ENCODE results near the gene MIGA1.
"Not testable (repeated sequence)": the region's sequence is repeated elsewhere in the genome, so short reads cannot be mapped to it uniquely, and the experiment has no call there.

The MIGA1 gene

DNA sequence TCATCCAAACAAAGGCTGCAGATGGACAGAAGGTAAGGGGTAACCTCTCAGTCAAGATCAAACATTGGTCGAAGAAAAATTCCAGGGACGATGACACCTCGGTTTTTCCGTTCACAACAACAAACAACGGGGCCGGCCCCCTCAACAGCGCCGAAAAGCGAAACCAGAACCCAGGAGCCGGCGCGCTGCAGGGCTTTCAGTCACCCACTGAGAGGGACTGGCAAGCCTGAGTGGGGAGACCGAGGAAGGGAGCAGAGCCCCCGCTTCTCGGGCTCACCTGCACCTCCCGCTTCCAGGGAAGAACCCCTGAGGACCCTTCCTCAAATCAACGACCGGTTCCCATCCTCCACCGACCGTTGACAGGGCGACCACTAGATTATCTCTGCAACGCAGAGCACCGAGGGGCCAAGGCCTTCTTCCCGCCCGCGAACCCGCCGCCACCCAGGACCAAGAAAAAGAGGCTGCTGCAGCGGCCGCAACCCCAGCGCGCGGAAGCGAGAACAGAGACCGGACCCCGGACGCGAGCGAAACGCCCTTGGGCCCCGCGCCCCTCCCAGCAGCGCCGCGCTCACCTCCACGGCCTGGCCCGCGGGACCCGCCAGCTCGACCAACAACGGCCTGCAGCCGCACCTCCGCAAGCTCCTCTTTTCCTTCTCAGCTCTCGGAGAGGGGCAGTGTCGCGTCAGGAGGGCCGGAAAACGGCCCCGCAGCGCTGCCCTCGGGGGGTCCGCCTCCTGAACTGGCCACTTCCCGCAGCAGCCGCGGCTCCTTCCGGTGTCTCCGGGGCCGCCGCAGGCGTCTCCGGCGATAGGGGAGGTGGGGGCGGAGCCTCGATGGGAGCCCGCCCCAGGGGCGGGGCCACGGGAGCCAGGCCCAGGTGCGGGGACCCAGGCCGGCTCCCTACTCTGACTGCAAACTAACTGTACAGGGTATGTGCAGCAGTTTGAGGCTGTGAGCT, 20.1 kb upstream of the MIGA1 start, which contains the start of gene USP33:
Gene USP33 (minus strand): TSS at position 782 of the 958 bp plus-strand sequence. CDS start 18,155 bp downstream, outside the sequence.
- TF ChIP-seq POLR2AphosphoS5 (IDR thresholded peaks at IDR 0.05; ENCODE audit: low read depth, low read length) (peak; percentile 51; the same call in 1 of the 2 replicates), POLR2A (IDR thresholded peaks at IDR 0.05; ENCODE audit: low read depth, low read length) (peak; percentile 55; the same call in 1 of the 2 replicates), TAF1 (IDR thresholded peaks at IDR 0.05; ENCODE audit: borderline replicate concordance, low read depth, low read length) (0 out of 2 replicates have a peak, but pooled peaks have one; percentile 8)
- FAIRE-seq (peak; percentile 93), DNase-seq (ENCODE audit: insufficient read length) (peak; percentile 73)

DNA sequence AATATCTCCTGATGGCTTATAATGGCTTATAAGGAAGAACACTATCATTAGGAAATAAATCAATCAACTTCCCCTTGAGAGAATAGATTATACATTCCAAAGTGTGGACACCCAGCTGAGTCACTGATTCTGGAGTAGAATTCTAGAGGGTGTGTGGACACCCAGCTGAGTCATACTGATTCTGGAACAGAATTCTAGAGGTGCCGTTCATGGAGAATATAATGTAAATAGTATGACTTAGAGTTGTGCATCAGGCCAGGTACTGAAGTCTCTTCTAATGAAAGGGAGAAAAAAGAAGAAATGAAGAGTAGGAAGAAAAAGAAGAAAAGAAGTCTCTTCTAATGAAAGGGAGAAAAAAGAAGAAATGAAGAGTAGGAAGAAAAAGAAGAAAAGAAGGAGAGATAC, 17.4 kb upstream of the MIGA1 start:
- DNase-seq (ENCODE audit: insufficient read length) (no peak), FAIRE-seq (no peak)

DNA sequence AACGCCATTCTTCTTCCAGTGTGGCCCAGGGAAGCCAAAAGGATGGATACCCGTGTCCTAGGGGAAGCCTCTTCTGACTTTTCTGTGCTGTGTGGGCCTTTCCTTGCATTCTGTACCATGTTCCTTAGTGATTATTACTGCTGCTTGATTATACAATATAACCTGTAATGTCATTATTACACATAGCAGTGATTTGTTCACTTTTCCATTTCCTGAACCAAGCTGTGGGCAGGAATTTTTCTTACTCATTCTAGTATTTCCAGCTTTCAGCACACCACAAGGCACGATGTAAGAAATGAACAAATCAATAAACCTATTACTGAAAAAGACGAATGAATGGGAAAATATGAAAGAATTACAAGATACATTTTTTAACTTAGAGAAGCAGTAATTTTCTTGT, 11.4 kb upstream of the MIGA1 start:
- TF ChIP-seq POLR2AphosphoS5 (IDR thresholded peaks at IDR 0.05; ENCODE audit: low read depth, low read length) (no peak), POLR2A (IDR thresholded peaks at IDR 0.05; ENCODE audit: low read depth, low read length) (no peak), TAF1 (IDR thresholded peaks at IDR 0.05; ENCODE audit: borderline replicate concordance, low read depth, low read length) (no peak)
- FAIRE-seq (no peak), DNase-seq (ENCODE audit: insufficient read length) (no peak)

More for the DNA sequence above, 17.4 kb upstream of the MIGA1 start:
- TF ChIP-seq POLR2A (IDR thresholded peaks at IDR 0.05; ENCODE audit: low read depth, low read length) = no peak
- TF ChIP-seq POLR2AphosphoS5 (IDR thresholded peaks at IDR 0.05; ENCODE audit: low read depth, low read length) = no peak
- no peak for TF ChIP-seq TAF1 (IDR thresholded peaks at IDR 0.05; ENCODE audit: borderline replicate concordance, low read depth, low read length)

GRCh38 chr1:77776007-77776700, 3.3 kb upstream of the MIGA1 start:
- DNase-seq (ENCODE audit: insufficient read length) = no peak
- TF ChIP-seq POLR2AphosphoS5 (IDR thresholded peaks at IDR 0.05; ENCODE audit: low read depth, low read length) = no peak
- no peak for TF ChIP-seq TAF1 (IDR thresholded peaks at IDR 0.05; ENCODE audit: borderline replicate concordance, low read depth, low read length)
- no peak for TF ChIP-seq POLR2A (IDR thresholded peaks at IDR 0.05; ENCODE audit: low read depth, low read length)
- FAIRE-seq = no peak

- no peak for DNase-seq (ENCODE audit: insufficient read length)
- FAIRE-seq = peak; percentile 54
- TF ChIP-seq TAF1 (IDR thresholded peaks at IDR 0.05; ENCODE audit: borderline replicate concordance, low read depth, low read length) = no peak
- TF ChIP-seq POLR2A (IDR thresholded peaks at IDR 0.05; ENCODE audit: low read depth, low read length) = no peak
- TF ChIP-seq POLR2AphosphoS5 (IDR thresholded peaks at IDR 0.05; ENCODE audit: low read depth, low read length) = no peak
Measured at GRCh38 chr1:77781683-77782082, 2.2 kb downstream of the MIGA1 start.

DNA sequence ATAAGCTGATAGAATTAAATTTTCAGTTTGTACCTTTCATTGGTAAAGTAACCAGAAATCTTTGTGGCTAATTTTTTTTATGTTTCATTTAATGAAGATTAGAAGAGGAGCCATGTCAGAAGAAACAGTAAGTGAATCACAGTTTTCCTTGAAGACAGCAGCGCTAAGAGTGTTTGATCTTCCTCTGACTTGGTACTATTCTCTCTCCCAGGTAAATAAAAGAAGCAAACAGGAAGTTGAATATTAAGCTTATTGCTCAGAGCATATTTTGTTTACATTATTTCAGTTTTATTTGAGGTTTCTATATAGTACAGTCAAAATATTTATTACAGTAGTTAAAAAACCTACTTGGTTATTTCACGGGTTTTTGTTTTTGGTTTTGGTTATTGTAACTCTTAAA, 3.7 kb downstream of the MIGA1 start:
- no peak for DNase-seq (ENCODE audit: insufficient read length)
- FAIRE-seq = no peak
- TF ChIP-seq POLR2AphosphoS5 (IDR thresholded peaks at IDR 0.05; ENCODE audit: low read depth, low read length) (no peak), TAF1 (IDR thresholded peaks at IDR 0.05; ENCODE audit: borderline replicate concordance, low read depth, low read length) (no peak), POLR2A (IDR thresholded peaks at IDR 0.05; ENCODE audit: low read depth, low read length) (no peak)

- DNase-seq (ENCODE audit: insufficient read length) = not testable (repeated sequence)
Measured at GRCh38 chr1:77786093-77786741, 6.8 kb downstream of the MIGA1 start.

GRCh38 chr1:77794550-77794949, 15.1 kb downstream of the MIGA1 start:
- no peak for FAIRE-seq
- DNase-seq (ENCODE audit: insufficient read length) = no peak

More at GRCh38 chr1:77786093-77786741, 6.8 kb downstream of the MIGA1 start:
- not testable (repeated sequence) for FAIRE-seq

GRCh38 chr1:77796695-77797405, 17.4 kb downstream of the MIGA1 start:
- DNase-seq (ENCODE audit: insufficient read length) (no peak), FAIRE-seq (no peak)
- TF ChIP-seq TAF1 (IDR thresholded peaks at IDR 0.05; ENCODE audit: borderline replicate concordance, low read depth, low read length) = no peak
- no peak for TF ChIP-seq POLR2A (IDR thresholded peaks at IDR 0.05; ENCODE audit: low read depth, low read length)
- TF ChIP-seq POLR2AphosphoS5 (IDR thresholded peaks at IDR 0.05; ENCODE audit: low read depth, low read length) = no peak

More at GRCh38 chr1:77794550-77794949, 15.1 kb downstream of the MIGA1 start:
- no peak for TF ChIP-seq POLR2AphosphoS5 (IDR thresholded peaks at IDR 0.05; ENCODE audit: low read depth, low read length)
- TF ChIP-seq POLR2A (IDR thresholded peaks at IDR 0.05; ENCODE audit: low read depth, low read length) = no peak
- TF ChIP-seq TAF1 (IDR thresholded peaks at IDR 0.05; ENCODE audit: borderline replicate concordance, low read depth, low read length) = no peak

GRCh38 chr1:77797991-77798390, 18.5 kb downstream of the MIGA1 start:
- DNase-seq (ENCODE audit: insufficient read length) (no peak), FAIRE-seq (no peak)

More at GRCh38 chr1:77797991-77798390, 18.5 kb downstream of the MIGA1 start:
- no peak for TF ChIP-seq POLR2AphosphoS5 (IDR thresholded peaks at IDR 0.05; ENCODE audit: low read depth, low read length)
- TF ChIP-seq POLR2A (IDR thresholded peaks at IDR 0.05; ENCODE audit: low read depth, low read length) = no peak
- TF ChIP-seq TAF1 (IDR thresholded peaks at IDR 0.05; ENCODE audit: borderline replicate concordance, low read depth, low read length) = no peak
